Peyer's patch (tissue), 4 donors: ENCODE data around the gene CCNQ.

ENCODE experiments used
- POLR2A ChIP-seq, 2 donors: fragments of 450-650 bp; IDR thresholded peaks; one replicate each; pipeline ENCODE4 v1.5.1; 2017; ENCODE audit warnings: antibody characterized with exemption in 2 of 2, mild to moderate bottlenecking in 2 of 2, moderate library complexity in 2 of 2
- TF ChIP-seq, protein P1 (sequence below), 6 experiments: fragments of 450-650 bp in 4 of 6; fragments of 200-600 bp in 2 of 6; sonication (generic) in 1 of 6; IDR thresholded peaks; one replicate each; pipeline ENCODE4 v1.5.1; 2017 to 2019; ENCODE audit warnings: antibody characterized with exemption in 6 of 6, mild to moderate bottlenecking in 3 of 6, moderate library complexity in 1 of 6

GRCh38 chrX:153599192-153600031, 473 bp upstream of the CCNQ start:
- TF ChIP-seq, protein P1, sequence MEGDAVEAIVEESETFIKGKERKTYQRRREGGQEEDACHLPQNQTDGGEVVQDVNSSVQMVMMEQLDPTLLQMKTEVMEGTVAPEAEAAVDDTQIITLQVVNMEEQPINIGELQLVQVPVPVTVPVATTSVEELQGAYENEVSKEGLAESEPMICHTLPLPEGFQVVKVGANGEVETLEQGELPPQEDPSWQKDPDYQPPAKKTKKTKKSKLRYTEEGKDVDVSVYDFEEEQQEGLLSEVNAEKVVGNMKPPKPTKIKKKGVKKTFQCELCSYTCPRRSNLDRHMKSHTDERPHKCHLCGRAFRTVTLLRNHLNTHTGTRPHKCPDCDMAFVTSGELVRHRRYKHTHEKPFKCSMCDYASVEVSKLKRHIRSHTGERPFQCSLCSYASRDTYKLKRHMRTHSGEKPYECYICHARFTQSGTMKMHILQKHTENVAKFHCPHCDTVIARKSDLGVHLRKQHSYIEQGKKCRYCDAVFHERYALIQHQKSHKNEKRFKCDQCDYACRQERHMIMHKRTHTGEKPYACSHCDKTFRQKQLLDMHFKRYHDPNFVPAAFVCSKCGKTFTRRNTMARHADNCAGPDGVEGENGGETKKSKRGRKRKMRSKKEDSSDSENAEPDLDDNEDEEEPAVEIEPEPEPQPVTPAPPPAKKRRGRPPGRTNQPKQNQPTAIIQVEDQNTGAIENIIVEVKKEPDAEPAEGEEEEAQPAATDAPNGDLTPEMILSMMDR (IDR thresholded peaks at IDR 0.05), result peak in 1 of 6 experiments; percentile 16
- TF ChIP-seq POLR2A (IDR thresholded peaks at IDR 0.05), result peak in 1 of 2 donors; percentile 17
